Hepatocyte (in vitro differentiated cells): ENCODE measurements around the gene MRGPRF.

Experiments
- CTCF ChIP-seq: fragments of 200-600 bp; sonication (generic); IDR thresholded peaks from 2 replicates; pipeline ENCODE4 v1.5.1; 2016; ENCODE audit warnings: antibody characterized with exemption, mild to moderate bottlenecking; ENCODE audit not compliant: poor library complexity
- EZH2 ChIP-seq: fragments of 200-600 bp; sonication (generic); IDR thresholded peaks from 2 replicates; pipeline ENCODE4 v1.6.1; 2016; ENCODE audit warnings: antibody characterized with exemption, mild to moderate bottlenecking, borderline replicate concordance

GRCh38 chr11:69055598-69056516 is 42.8 kb upstream of the MRGPRF start:
- TF ChIP-seq CTCF (no peak), EZH2 (no peak)
